Measurements from ENCODE around the gene TGM2. TPM values are rescaled to one million over a fixed set of nuclear protein-coding genes. Genes with fewer than 3 reads are reported as not detected.

The TGM2 gene
- total and polyA plus RNA-seq, 2 donors (not counting 1 experiment from before 2014, with no cell fraction given) = 2.4 to 60.8 TPM

DNA sequence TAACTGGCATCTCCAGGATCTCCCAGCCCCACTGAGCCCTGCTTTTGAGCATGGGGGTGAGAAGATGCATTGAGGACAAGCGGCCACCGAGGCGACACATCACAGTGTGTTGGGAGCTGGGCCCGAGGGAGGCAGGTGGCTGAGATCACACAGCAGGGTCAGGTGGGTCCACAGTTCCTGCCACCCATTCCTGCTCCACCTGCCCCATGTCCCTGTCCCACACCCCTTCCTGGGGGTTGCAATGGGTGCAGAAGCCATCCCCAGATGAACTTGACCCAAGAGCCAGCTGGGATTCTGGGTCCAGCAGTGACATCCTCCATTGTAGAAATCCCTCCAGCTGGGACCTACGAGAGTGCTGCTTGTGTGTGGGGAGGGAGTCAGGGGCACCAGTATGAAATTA, 1.0 kb downstream of the TGM2 start:
- H3K27ac ChIP-seq (ENCODE audit: low read length in 2 of 2) = no peak overlapping the region
- no peaks in the 10 kb centered on the region for H4K20me1 ChIP-seq (ENCODE audit: control insufficient read depth, insufficient read depth, low read length, poor library complexity, severe bottlenecking)
- TF ChIP-seq EZH2 (IDR thresholded peaks at IDR 0.05; ENCODE audit: borderline replicate concordance, insufficient read depth, low read depth, low read length, poor library complexity, severe bottlenecking) = no peak
- TF ChIP-seq, protein P1, sequence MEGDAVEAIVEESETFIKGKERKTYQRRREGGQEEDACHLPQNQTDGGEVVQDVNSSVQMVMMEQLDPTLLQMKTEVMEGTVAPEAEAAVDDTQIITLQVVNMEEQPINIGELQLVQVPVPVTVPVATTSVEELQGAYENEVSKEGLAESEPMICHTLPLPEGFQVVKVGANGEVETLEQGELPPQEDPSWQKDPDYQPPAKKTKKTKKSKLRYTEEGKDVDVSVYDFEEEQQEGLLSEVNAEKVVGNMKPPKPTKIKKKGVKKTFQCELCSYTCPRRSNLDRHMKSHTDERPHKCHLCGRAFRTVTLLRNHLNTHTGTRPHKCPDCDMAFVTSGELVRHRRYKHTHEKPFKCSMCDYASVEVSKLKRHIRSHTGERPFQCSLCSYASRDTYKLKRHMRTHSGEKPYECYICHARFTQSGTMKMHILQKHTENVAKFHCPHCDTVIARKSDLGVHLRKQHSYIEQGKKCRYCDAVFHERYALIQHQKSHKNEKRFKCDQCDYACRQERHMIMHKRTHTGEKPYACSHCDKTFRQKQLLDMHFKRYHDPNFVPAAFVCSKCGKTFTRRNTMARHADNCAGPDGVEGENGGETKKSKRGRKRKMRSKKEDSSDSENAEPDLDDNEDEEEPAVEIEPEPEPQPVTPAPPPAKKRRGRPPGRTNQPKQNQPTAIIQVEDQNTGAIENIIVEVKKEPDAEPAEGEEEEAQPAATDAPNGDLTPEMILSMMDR (IDR thresholded peaks at IDR 0.05) = no peak
- ChIA-PET POLR2A (no interaction called here), CTCF (interaction anchor here (0.6 to 6.1 kb wide), 11 partner anchors 13 to 134 kb away, joined by 3 to 74 read pairs (median 4); no protein-coding TSS in a partner anchor)
- Mint-ChIP-seq H3K4me1 (peaks cover 23% of the 10 kb centered on the region), H3K4me3 (peak overlapping the region; percentile 64), H3K27ac (no peak overlapping the region), H3K27me3 (no peaks in the 10 kb centered on the region), H3K9me3 (ENCODE audit: insufficient read depth) (no peaks in the 10 kb centered on the region)
- WGBS (ENCODE audit: insufficient coverage) = 98% methylated on average over 4 of the region's 5 CpGs
- no peak overlapping the region for H2AFZ ChIP-seq (ENCODE audit: insufficient read depth, low read depth, low read length, poor library complexity, severe bottlenecking)
- DNase-seq (no peak), ATAC-seq (ENCODE audit: low read depth) (no peak)
- intact Hi-C loops (cut with micrococcal nuclease) = no loop called here
- H3K79me2 ChIP-seq (ENCODE audit: control insufficient read depth, insufficient read depth, low read length) = no peaks in the 10 kb centered on the region
- H3K27me3 ChIP-seq (replicated peaks in 1 of 4; ENCODE audit: control extremely low read depth in 1 of 4, control insufficient read depth in 3 of 4, insufficient read depth in 4 of 4, low read length in 3 of 4) = peaks cover 0 to 7% (median 0%) of the 10 kb centered on the region in 4 experiments
- no peak overlapping the region for H3K9ac ChIP-seq (ENCODE audit: low read length)
- no peaks in the 10 kb centered on the region for H3K36me3 ChIP-seq (replicated peaks in 1 of 2; ENCODE audit: control extremely low read depth in 1 of 2, control insufficient read depth in 1 of 2, extremely low read depth in 1 of 2, insufficient read depth in 2 of 2, low read length in 1 of 2)
- H3K4me3 ChIP-seq (ENCODE audit: control extremely low read depth in 1 of 5, extremely low read depth in 1 of 5, insufficient read depth in 1 of 5, low read depth in 2 of 5, low read length in 4 of 5) = no peak overlapping the region
- no peak overlapping the region for H3K4me2 ChIP-seq (replicated peaks; ENCODE audit: low read depth, low read length, poor library complexity, severe bottlenecking)
- H3K4me1 ChIP-seq (ENCODE audit: control insufficient read depth in 2 of 2, insufficient read depth in 2 of 2, low read length in 2 of 2) = peaks cover 18 to 26% of the 10 kb centered on the region in 2 donors
- peaks cover 0 to 4% (median 0%) of the 10 kb centered on the region in 3 donors for H3K9me3 ChIP-seq (ENCODE audit: control extremely low read depth in 1 of 3, control insufficient read depth in 2 of 3, insufficient read depth in 1 of 3, low read length in 2 of 3)

DNA sequence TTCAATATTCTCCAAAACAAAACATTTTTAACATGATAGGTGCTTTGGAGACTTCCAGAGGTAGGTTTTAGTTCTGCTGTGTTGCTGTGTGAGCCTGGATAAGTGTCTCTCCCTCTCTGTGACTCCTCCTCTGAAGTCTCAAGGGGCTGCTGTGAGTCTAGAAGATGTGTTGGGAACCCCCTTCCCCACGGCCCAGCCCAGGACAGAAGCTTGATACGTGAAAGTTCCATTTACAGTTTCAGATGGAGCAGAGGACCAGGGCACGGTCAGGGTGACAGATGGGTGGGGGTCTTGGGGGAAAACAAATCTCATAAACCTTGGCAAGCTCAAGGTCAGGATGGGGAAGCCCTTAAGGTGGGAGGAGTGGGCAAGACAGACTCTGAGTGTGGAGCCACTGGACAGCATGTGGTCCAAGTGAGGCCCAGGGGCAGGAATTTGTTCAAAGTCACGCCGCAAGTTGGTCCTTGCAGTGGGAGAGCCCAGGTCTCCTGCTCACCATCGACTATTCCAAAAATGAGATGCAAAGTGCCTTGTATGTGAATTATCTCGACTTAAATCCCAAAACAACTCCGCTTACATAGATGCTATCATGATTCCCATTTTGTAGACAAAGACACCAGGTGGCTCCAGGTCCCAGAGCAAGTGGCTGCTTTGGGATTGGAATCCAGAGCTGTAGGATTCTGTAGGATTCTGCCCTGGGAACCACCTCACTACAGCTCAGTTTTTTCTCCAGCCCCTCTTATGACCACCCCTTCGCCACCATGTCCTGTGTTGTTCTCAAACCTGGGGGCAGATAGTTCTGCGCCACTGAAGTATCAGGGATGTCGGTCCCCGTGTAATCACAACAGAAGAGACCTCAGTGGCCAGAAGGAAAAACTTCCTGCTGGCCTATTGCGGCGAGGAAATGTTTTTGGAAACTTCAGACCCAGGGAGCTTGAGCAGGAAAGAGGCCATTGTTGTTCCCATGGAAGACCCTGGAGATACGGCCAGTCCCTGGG, 1.9 kb downstream of the TGM2 start:
- Histone ChIP-seq H3K27ac (ENCODE audit: low read length in 2 of 2) (no peak overlapping the region), H2AFZ (ENCODE audit: insufficient read depth, low read depth, low read length, poor library complexity, severe bottlenecking) (no peak overlapping the region), H3K9me3 (ENCODE audit: control extremely low read depth in 1 of 3, control insufficient read depth in 2 of 3, insufficient read depth in 1 of 3, low read length in 2 of 3) (peaks cover 0 to 4% (median 0%) of the 10 kb centered on the region in 3 donors), H3K4me2 (replicated peaks; ENCODE audit: low read depth, low read length, poor library complexity, severe bottlenecking) (no peak overlapping the region), H3K4me3 (ENCODE audit: control extremely low read depth in 1 of 5, extremely low read depth in 1 of 5, insufficient read depth in 1 of 5, low read depth in 2 of 5, low read length in 4 of 5) (no peak overlapping the region), H3K9ac (ENCODE audit: low read length) (no peak overlapping the region), H3K4me1 (ENCODE audit: control insufficient read depth in 2 of 2, insufficient read depth in 2 of 2, low read length in 2 of 2) (peaks cover 11 to 18% of the 10 kb centered on the region in 2 donors), H4K20me1 (ENCODE audit: control insufficient read depth, insufficient read depth, low read length, poor library complexity, severe bottlenecking) (no peaks in the 10 kb centered on the region), H3K36me3 (replicated peaks in 1 of 2; ENCODE audit: control extremely low read depth in 1 of 2, control insufficient read depth in 1 of 2, extremely low read depth in 1 of 2, insufficient read depth in 2 of 2, low read length in 1 of 2) (no peaks in the 10 kb centered on the region), H3K27me3 (replicated peaks in 1 of 4; ENCODE audit: control extremely low read depth in 1 of 4, control insufficient read depth in 3 of 4, insufficient read depth in 4 of 4, low read length in 3 of 4) (peaks cover 0 to 7% (median 0%) of the 10 kb centered on the region in 4 experiments), H3K79me2 (ENCODE audit: control insufficient read depth, insufficient read depth, low read length) (no peaks in the 10 kb centered on the region)
- intact Hi-C loops (cut with micrococcal nuclease) = no loop called here
- Mint-ChIP-seq H3K9me3 (ENCODE audit: insufficient read depth) (no peaks in the 10 kb centered on the region), H3K4me3 (peak overlapping the region; percentile 16), H3K4me1 (peaks cover 14% of the 10 kb centered on the region), H3K27me3 (no peaks in the 10 kb centered on the region), H3K27ac (no peak overlapping the region)
- DNase-seq = no peak
- no peak for ATAC-seq (ENCODE audit: low read depth)
- 87% methylated on average over 12 of the region's 15 CpGs for WGBS (ENCODE audit: insufficient coverage)
- ChIA-PET POLR2A (no interaction called here), CTCF (interaction anchor here (0.7 to 6.1 kb wide), 8 partner anchors 12 to 111 kb away, joined by 3 to 74 read pairs (median 6); no protein-coding TSS in a partner anchor)
- TF ChIP-seq, protein P1 (IDR thresholded peaks at IDR 0.05) = no peak
